HEK293T (cell line): Measurements from ENCODE around the gene LAMA1.
"Not testable (repeated sequence)": the region's sequence is repeated elsewhere in the genome, so short reads cannot be mapped to it uniquely, and the experiment has no call there.

ENCODE experiments used
- CTCF ChIA-PET: fragments of 350-600 bp; formaldehyde crosslinking; extraction: SDS; loops from one replicate; lab custom pipeline; 2021; ENCODE audit warnings: antibody characterized with exemption, inconsistent platforms; lab: Yijun Ruan, JAX
- POLR2A ChIA-PET: fragments of 350-600 bp; formaldehyde crosslinking; extraction: SDS; loops from one replicate; lab custom pipeline; 2020; ENCODE audit warnings: antibody characterized with exemption, inconsistent platforms; lab: Yijun Ruan, JAX
- DNase-seq: peaks from one replicate; pipeline ENCODE4 v3.0.0; 2012; ENCODE audit warnings: mixed read lengths; ENCODE audit errors: extremely low spot score
- ARNT ChIP-seq: fragments of 450-650 bp; IDR thresholded peaks from 2 replicates; pipeline ENCODE4 v1.6.1; 2017; ENCODE audit warnings: mild to moderate bottlenecking
- BHLHE40 ChIP-seq: fragments of 450-650 bp; IDR thresholded peaks from 2 replicates; pipeline ENCODE4 v1.6.1; 2016; ENCODE audit warnings: mild to moderate bottlenecking, moderate library complexity, borderline replicate concordance
- CTBP1 ChIP-seq: fragments of 450-650 bp; IDR thresholded peaks from 2 replicates; pipeline ENCODE4 v1.6.1; 2016; ENCODE audit warnings: borderline replicate concordance
- ELF4 ChIP-seq: fragments of 450-650 bp; IDR thresholded peaks from 2 replicates; pipeline ENCODE4 v1.6.1; 2017; ENCODE audit warnings: antibody characterized with exemption
- FOXA1 ChIP-seq: fragments of 450-650 bp; IDR thresholded peaks from 2 replicates; pipeline ENCODE4 v1.6.1; 2016; ENCODE audit warnings: mild to moderate bottlenecking
- FOXK2 ChIP-seq: fragments of 450-650 bp; IDR thresholded peaks from 2 replicates; pipeline ENCODE4 v1.6.1; 2016; ENCODE audit warnings: mild to moderate bottlenecking
- FOXM1 ChIP-seq: fragments of 450-650 bp; IDR thresholded peaks from 2 replicates; pipeline ENCODE4 v1.6.1; 2017; ENCODE audit warnings: mild to moderate bottlenecking, borderline replicate concordance
- HDGF ChIP-seq: fragments of 450-650 bp; IDR thresholded peaks from 2 replicates; pipeline ENCODE4 v1.6.1; 2017; ENCODE audit warnings: antibody characterized with exemption, borderline replicate concordance
- L3MBTL2 ChIP-seq: fragments of 450-650 bp; conservative IDR thresholded peaks from 2 replicates; pipeline ENCODE4 v1.6.1; 2016; ENCODE audit warnings: mild to moderate bottlenecking
- LEF1 ChIP-seq: fragments of 450-650 bp; IDR thresholded peaks from 2 replicates; pipeline ENCODE4 v1.6.1; 2017; ENCODE audit warnings: mild to moderate bottlenecking, borderline replicate concordance
- NFRKB ChIP-seq: fragments of 450-650 bp; IDR thresholded peaks from 2 replicates; pipeline ENCODE4 v1.6.1; 2016; ENCODE audit warnings: mild to moderate bottlenecking, moderate library complexity
- SP1 ChIP-seq: fragments of 450-650 bp; IDR thresholded peaks from 2 replicates; pipeline ENCODE4 v1.6.1; 2017
- SUZ12 ChIP-seq: fragments of 450-650 bp; IDR thresholded peaks from 2 replicates; pipeline ENCODE4 v1.6.1; 2016; ENCODE audit warnings: mild to moderate bottlenecking
- TARDBP ChIP-seq: fragments of 450-650 bp; IDR thresholded peaks from 2 replicates; pipeline ENCODE4 v1.6.1; 2016
- ZNF384 ChIP-seq: fragments of 450-650 bp; IDR thresholded peaks from 2 replicates; pipeline ENCODE4 v1.6.1; 2016
- TF ChIP-seq, protein P1 (sequence below): fragments of 450-650 bp; IDR thresholded peaks from 2 replicates; pipeline ENCODE4 v1.6.1; 2016

Gene LAMA1

DNA sequence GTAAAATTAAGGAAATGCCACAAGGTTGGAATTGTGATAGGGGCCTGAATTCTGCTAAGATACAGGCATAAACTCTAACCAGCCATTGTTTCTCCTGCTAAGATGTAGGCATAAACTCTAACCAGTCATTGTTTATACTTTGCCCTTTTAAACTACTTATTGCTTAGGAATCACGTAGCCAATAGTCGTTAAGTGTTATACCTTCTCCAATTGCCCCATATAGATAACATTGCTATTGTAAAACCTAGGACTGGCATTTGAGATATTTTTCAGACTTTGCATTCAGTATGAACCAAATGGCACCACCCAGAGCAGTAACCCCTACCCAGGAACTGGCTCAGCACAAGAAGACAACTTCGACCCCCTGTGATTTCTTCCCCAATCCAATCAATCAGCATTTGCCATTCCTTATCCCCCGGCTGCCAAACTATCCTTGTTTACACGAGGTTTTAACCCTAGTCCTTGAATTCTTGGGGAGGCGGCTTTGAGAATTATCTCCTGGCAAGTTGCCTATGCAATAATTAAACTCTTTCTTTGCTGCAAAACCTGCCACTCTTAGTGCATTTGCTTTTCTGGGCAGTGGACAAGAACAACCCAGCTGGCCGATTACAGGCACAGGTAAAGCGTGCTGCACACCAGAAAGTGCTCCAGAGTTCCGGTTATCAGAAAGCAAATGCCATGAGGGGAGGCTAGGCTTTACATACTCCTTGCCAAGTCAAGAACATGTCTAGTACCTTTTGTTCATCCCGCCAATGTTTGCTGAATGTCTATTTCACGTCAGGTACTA lies 167.6 kb downstream of the LAMA1 start:
- DNase-seq: no peak
- ChIA-PET CTCF (no interaction called here), POLR2A (no interaction called here)
- no peak for TF ChIP-seq SP1
- no peak for TF ChIP-seq ZNF384
- no peak for TF ChIP-seq ELF4
- TF ChIP-seq FOXA1: no peak

DNA sequence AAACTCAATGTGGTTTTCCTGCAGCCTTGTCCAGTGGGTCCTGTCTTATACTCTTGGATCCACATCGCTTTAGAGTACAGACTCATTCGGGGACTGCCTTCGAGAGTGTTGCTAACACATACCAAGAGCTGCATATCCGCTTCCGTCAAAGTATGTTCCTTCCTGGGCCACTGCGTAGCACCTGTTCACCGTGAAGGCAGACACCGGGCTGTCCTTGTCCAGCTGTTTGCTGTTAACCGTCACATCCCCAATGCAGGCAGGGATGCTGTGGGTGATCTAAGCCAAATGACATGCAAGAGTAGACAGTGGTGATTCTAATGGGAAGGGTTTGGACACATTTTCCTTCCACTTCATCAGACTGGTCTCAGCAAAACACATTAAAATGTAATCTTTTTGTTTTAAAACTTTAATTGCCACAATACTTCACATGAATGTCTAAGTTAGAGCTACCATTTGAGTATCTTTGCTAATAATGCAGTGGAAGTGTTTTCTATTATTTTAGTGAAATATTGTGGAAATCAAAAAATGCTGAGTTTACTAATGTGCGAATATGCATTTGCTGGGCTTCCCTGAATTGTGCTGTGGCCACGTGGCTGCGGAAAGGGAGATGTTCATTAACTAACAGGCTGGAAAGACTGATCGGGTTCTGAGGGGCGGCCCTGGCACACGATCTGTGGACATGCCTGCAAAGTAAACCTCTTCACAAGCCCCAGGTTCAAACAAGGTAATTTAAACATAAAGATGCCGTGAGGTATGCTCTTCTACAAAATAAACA lies 169.1 kb downstream of the LAMA1 start:
- DNase-seq: no peak
- ChIA-PET POLR2A (no interaction called here), CTCF (no interaction called here)
- no peak for TF ChIP-seq HDGF
- TF ChIP-seq L3MBTL2: no peak
- TF ChIP-seq NFRKB: no peak
- no peak for TF ChIP-seq LEF1

DNA sequence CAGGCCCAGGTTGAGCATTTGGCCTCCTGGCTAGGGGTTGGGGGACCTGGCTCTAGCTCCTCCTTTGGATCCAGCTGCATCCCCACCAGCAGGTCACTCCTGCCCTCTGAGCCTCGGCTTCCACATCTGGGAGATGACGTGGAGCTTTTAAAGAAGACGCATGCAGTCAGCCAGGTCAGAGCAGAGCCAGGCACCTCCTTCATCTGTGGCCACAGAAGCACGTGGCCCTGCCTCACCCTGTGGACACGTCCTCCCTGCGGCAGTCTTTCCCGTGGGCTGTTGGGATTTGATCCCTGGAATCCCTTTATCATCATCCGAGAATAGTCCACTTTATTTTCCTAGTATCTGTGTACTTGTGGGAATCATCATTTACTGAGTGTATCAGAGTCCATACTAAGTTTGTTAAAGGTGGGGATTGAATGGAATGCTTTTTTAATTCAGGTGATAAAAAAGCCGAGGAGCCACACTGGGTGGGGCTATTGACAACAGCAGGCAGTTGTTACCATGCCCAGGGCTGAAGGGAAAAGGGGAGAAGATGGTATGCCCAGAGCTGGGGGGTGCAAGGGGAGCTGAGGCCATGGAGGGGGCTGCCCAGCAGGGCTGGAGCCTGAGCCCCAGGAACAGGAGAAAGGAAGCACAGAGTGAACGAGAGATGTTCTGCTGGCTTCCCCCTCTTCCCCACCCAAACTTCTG lies 170.1 kb downstream of the LAMA1 start:
- DNase-seq: no peak
- POLR2A ChIA-PET: interaction anchor here (1.1 kb wide), 1 partner anchor 28 kb away, joined by 3 read pairs; no protein-coding TSS in a partner anchor
- TF ChIP-seq SP1 (no peak), SUZ12 (no peak), FOXK2 (no peak), ARNT (no peak), LEF1 (no peak), FOXM1 (no peak), CTBP1 (no peak), ELF4 (no peak), ZNF384 (no peak), NFRKB (no peak), L3MBTL2 (no peak), TARDBP (no peak)
- TF ChIP-seq, protein P1, sequence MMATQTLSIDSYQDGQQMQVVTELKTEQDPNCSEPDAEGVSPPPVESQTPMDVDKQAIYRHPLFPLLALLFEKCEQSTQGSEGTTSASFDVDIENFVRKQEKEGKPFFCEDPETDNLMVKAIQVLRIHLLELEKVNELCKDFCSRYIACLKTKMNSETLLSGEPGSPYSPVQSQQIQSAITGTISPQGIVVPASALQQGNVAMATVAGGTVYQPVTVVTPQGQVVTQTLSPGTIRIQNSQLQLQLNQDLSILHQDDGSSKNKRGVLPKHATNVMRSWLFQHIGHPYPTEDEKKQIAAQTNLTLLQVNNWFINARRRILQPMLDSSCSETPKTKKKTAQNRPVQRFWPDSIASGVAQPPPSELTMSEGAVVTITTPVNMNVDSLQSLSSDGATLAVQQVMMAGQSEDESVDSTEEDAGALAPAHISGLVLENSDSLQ: no peak
- CTCF ChIA-PET: no interaction called here

DNA sequence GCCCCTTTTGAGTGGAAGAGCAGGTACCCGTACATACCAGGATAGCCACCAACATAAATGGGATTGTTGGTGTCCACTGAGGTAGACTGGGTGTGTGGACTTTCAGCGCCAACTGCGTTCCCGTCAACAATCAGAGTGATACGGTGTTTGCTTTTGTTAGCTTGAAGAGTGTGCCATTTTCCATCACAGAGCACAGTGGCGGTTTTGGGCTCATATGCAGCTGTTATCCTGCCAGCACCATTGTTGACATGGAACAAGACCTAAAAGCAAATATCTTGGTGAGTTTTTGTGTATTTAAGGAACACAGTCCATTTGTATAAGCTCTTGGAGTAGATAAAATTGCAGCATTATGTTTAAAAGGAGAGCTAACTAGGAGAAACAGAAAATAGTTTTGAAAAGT lies 174.5 kb downstream of the LAMA1 start:
- POLR2A ChIA-PET: no interaction called here
- TF ChIP-seq LEF1 (no peak), SUZ12 (no peak), ARNT (no peak), HDGF (no peak), FOXA1 (no peak)
- CTCF ChIA-PET: no interaction called here
- DNase-seq: no peak

DNA sequence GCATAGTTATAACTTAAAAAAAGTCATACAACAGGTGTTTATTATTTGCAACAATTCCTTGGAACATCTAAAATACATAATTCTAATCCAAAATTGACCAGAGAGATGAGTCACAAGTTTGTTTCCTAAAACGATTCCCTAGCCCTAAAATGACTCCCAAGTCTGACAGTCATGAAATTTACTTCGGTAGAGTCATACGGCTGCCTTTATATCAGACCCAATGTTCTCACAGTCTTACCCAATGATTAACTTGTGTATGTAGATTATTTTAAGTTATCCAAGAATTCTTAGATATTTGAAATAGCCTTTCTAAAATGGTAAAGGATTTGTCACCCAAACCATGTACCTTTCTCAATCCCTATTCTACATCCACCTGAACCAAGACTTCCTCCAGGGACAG lies 174.9 kb downstream of the LAMA1 start:
- no peak for DNase-seq
- ChIA-PET CTCF (no interaction called here), POLR2A (no interaction called here)
- TF ChIP-seq SP1: no peak
- no peak for TF ChIP-seq CTBP1
- no peak for TF ChIP-seq NFRKB
- TF ChIP-seq TARDBP: no peak

DNA sequence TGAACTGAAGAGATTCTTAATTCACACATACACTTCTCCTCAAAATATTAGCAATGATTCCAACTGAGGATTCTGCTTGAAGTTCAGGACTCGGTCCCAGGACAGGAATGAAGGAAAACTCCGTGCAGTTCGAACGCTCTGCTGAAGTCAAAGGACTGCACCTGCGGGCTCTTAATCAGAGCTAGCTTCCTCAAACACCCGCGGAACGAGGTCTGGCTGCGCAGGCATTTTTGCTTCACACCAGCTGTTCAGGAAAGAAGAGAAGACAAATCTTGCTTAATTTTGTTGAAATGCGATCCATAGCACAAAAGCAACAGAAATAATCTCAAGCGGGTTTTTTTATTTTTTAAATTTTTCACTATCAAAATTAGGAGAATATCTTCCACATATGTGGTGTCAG lies 175.6 kb downstream of the LAMA1 start:
- no peak for DNase-seq
- no peak for TF ChIP-seq HDGF
- no peak for TF ChIP-seq ZNF384
- no peak for TF ChIP-seq ARNT
- no peak for TF ChIP-seq FOXK2
- TF ChIP-seq FOXM1: no peak
- no peak for TF ChIP-seq SUZ12
- TF ChIP-seq LEF1: no peak
- ChIA-PET POLR2A (no interaction called here), CTCF (no interaction called here)

DNA sequence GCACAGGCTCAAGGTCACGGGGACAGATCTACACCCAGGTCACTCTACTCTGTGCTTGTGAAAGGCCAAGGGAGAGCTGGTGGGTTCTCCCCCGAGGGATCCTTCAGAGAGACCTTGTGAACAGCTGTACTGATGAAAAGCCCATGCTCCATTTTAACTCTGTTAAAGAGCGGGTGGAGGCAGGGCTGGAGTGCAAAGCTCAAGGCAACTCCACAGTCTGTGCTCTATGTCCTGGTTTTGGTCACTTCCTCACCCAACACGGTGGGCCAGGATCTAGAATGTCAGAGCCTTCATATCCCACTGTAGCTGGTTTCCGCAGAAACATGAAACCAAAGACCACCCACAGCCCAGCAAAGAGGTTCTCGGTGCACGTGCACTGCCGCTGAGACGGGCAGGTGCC lies 177.1 kb downstream of the LAMA1 start:
- POLR2A ChIA-PET: no interaction called here
- CTCF ChIA-PET: interaction anchor here (0.7 kb wide), 1 partner anchor 236 kb away, joined by 3 read pairs; no protein-coding TSS in a partner anchor
- no peak for DNase-seq
- no peak for TF ChIP-seq NFRKB
- TF ChIP-seq ARNT: no peak
- no peak for TF ChIP-seq TARDBP
- no peak for TF ChIP-seq ELF4
- no peak for TF ChIP-seq ZNF384
- TF ChIP-seq SP1: no peak
- no peak for TF ChIP-seq SUZ12
- no peak for TF ChIP-seq CTBP1
- no peak for TF ChIP-seq L3MBTL2
- no peak for TF ChIP-seq FOXM1
- TF ChIP-seq FOXA1: no peak
- TF ChIP-seq LEF1: no peak

DNA sequence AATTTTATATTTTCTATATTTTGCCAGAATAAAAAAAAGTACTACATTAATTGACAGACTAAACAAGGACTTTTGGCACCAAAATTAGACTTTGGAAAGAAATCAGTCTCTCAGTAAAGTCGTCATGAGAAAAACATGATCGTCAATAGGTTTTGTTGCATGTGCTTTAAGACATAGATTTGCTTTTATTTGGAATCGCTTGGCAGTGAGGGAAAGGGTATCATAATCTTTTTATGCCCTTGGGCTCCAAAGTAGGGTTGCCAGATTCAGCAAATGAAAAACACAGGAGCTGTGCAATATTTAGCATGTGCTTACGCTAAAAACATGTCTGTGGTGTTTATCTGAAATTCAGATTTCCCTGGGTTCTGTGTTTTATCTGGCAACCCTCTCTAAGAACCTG lies 177.6 kb downstream of the LAMA1 start:
- TF ChIP-seq NFRKB: no peak
- no peak for TF ChIP-seq CTBP1
- no peak for TF ChIP-seq SUZ12
- no peak for TF ChIP-seq SP1
- no peak for TF ChIP-seq ARNT
- no peak for TF ChIP-seq FOXK2
- no peak for TF ChIP-seq BHLHE40
- no peak for TF ChIP-seq FOXM1
- no peak for TF ChIP-seq ZNF384
- TF ChIP-seq LEF1: no peak
- TF ChIP-seq ELF4: no peak
- TF ChIP-seq HDGF: no peak
- no peak for TF ChIP-seq FOXA1
- no peak for TF ChIP-seq TARDBP
- TF ChIP-seq, protein P1: no peak
- TF ChIP-seq L3MBTL2: no peak
- ChIA-PET POLR2A (no interaction called here), CTCF (interaction anchor here (0.7 kb wide), 1 partner anchor 237 kb away, joined by 3 read pairs; no protein-coding TSS in a partner anchor)
- no peak for DNase-seq

DNA sequence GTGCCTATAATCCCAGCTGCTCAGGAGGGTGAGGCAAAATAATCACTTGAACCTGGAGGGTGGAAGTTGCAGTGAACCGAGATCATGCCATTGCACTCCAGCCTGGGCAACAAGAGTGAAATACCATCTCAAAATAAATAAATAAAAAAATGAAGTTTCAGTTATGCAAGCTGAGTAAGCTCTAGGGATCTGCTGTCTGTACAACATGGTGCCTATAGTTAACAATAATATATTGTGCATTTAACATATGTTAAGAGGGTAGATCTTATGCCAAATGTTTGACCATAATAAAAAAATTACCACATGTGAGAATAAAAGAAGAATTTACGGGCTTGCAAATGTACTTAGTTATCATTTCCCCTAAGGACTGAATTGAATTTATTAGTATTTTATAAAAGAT lies 179.2 kb downstream of the LAMA1 start:
- POLR2A ChIA-PET: not testable (repeated sequence)

More for the DNA sequence above, 179.2 kb downstream of the LAMA1 start:
- DNase-seq, CTCF ChIA-PET: not testable (repeated sequence)
